SU-DHL-6 (cell line): Measurements from ENCODE around the gene RASAL1.

Experiments
- H2AFZ ChIP-seq: fragments of 200-600 bp; sonication (generic); 2 replicates; pipeline ENCODE4 v1.6.1; 2014; ENCODE audit warnings: low read depth, mild to moderate bottlenecking, moderate library complexity, mixed read lengths, antibody characterized with exemption, low read length; ENCODE audit not compliant: severe bottlenecking
- H3F3A ChIP-seq: fragments of 200-600 bp; shearing (Covaris generic); 2 replicates; pipeline ENCODE4 v1.6.0; 2016; ENCODE audit warnings: antibody characterized with exemption, mild to moderate bottlenecking; ENCODE audit not compliant: insufficient read depth
- H3K27ac ChIP-seq: fragments of 200-600 bp; sonication (generic); 2 replicates; pipeline ENCODE4 v1.5.1; 2016; ENCODE audit warnings: low read depth, mild to moderate bottlenecking, low read length, moderate library complexity, mixed read lengths
- H3K27me3 ChIP-seq: fragments of 200-600 bp; sonication (generic), shearing (Covaris generic); 2 replicates; pipeline ENCODE4 v1.6.0; 2014; ENCODE audit warnings: mild to moderate bottlenecking, low read length
- H3K36me3 ChIP-seq: fragments of 200-600 bp; sonication (generic); 2 replicates; pipeline ENCODE4 v1.6.1; 2014; ENCODE audit warnings: mild to moderate bottlenecking, low read length, mixed read lengths
- H3K4me2 ChIP-seq: fragments of 300-600, 200-600 bp; shearing (Covaris generic), sonication (generic); 2 replicates; pipeline ENCODE4 v1.6.0; 2014; ENCODE audit warnings: low read length, low read depth, mild to moderate bottlenecking; ENCODE audit not compliant: poor library complexity, severe bottlenecking
- H3K4me3 ChIP-seq: fragments of 200-600 bp; sonication (generic); 2 replicates; pipeline ENCODE4 v1.5.1; 2014; ENCODE audit warnings: antibody characterized with exemption, low read length, mild to moderate bottlenecking, mixed read lengths; ENCODE audit not compliant: insufficient read depth, poor library complexity, severe bottlenecking
- H3K79me2 ChIP-seq: fragments of 200-600 bp; sonication (generic); 2 replicates; pipeline ENCODE4 v1.6.1; 2014; ENCODE audit warnings: mild to moderate bottlenecking, low read length, moderate library complexity; ENCODE audit not compliant: insufficient read depth
- H3K9ac ChIP-seq: fragments of 200-600 bp; sonication (generic); 2 replicates; pipeline ENCODE4 v1.7.0; 2014; ENCODE audit warnings: mild to moderate bottlenecking, low read length
- H3K9me2 ChIP-seq: fragments of 200-600 bp; sonication (generic); replicated peaks from 2 replicates; pipeline ENCODE4 v1.6.1; 2014; ENCODE audit warnings: low read length; ENCODE audit not compliant: insufficient read depth
- H3K9me3 ChIP-seq: fragments of 200-600 bp; sonication (generic); 2 replicates; pipeline ENCODE4 v1.6.1; 2014; ENCODE audit warnings: low read length, mixed read lengths; ENCODE audit not compliant: insufficient read depth
- H4K20me1 ChIP-seq: fragments of 200-600 bp; sonication (generic); 2 replicates; pipeline ENCODE4 v1.6.1; 2014; ENCODE audit warnings: low read depth, mild to moderate bottlenecking, antibody characterized with exemption, low read length, moderate library complexity, mixed read lengths
- CTCF ChIP-seq: fragments of 200-600 bp; sonication (generic); IDR thresholded peaks from one replicate; pipeline ENCODE4 v1.5.1; 2017; ENCODE audit warnings: antibody characterized with exemption, mild to moderate bottlenecking, low read length, moderate library complexity; ENCODE audit not compliant: insufficient read depth, poor library complexity, severe bottlenecking
- EZH2phosphoT487 ChIP-seq: fragments of 200-600 bp; sonication (generic), shearing (Covaris generic); conservative IDR thresholded peaks from 2 replicates; pipeline ENCODE4 v1.6.1; 2018; ENCODE audit warnings: mild to moderate bottlenecking, antibody characterized with exemption, low read length, moderate library complexity, mixed read lengths

The RASAL1 gene

GRCh38 chr12:113096675-113097461 lies 38.7 kb downstream of the RASAL1 start:
- Histone ChIP-seq H3K9me3 (no peaks in the 10 kb centered on the region), H3K79me2 (no peaks in the 10 kb centered on the region), H3K4me3 (no peak overlapping the region), H3K27me3 (no peaks in the 10 kb centered on the region), H3K27ac (peak overlapping the region; percentile 85), H3F3A (peaks cover 86% of the 10 kb centered on the region), H3K4me2 (no peak overlapping the region), H3K9ac (no peak overlapping the region), H4K20me1 (no peaks in the 10 kb centered on the region), H3K36me3 (peaks cover 8% of the 10 kb centered on the region; the same call in 1 of the 2 replicates), H3K9me2 (no peaks in the 10 kb centered on the region), H2AFZ (no peak overlapping the region)
- TF ChIP-seq EZH2phosphoT487 (no peak), CTCF (no peak)

- no peaks in the 10 kb centered on the region for H3K9me3 ChIP-seq
- no peak for TF ChIP-seq EZH2phosphoT487
- TF ChIP-seq CTCF: no peak
- H3K27me3 ChIP-seq: no peaks in the 10 kb centered on the region
- H3K9ac ChIP-seq: no peak overlapping the region
- peak overlapping the region; percentile 56 for H3K27ac ChIP-seq
- H3K79me2 ChIP-seq: peaks cover 9% of the 10 kb centered on the region; the same call in 1 of the 2 replicates
- peaks cover 95% of the 10 kb centered on the region for H3F3A ChIP-seq
- H4K20me1 ChIP-seq: no peaks in the 10 kb centered on the region
- peaks cover 10% of the 10 kb centered on the region; the same call in 1 of the 2 replicates for H3K36me3 ChIP-seq
- H3K9me2 ChIP-seq: no peaks in the 10 kb centered on the region
- H2AFZ ChIP-seq: no peak overlapping the region
- H3K4me2 ChIP-seq: no peak overlapping the region
- no peak overlapping the region for H3K4me3 ChIP-seq
Measured at GRCh38 chr12:113095405-113095804, 40.2 kb downstream of the RASAL1 start.

- H3K79me2 ChIP-seq: peaks cover 16% of the 10 kb centered on the region; the same call in 1 of the 2 replicates
- no peak overlapping the region for H3K4me3 ChIP-seq
- H3K4me2 ChIP-seq: no peak overlapping the region
- peak overlapping the region; percentile 43; the same call in 1 of the 2 replicates for H3K27ac ChIP-seq
- no peaks in the 10 kb centered on the region for H3K27me3 ChIP-seq
- TF ChIP-seq EZH2phosphoT487 (no peak), CTCF (no peak)
- no peak overlapping the region for H3K9ac ChIP-seq
- no peak overlapping the region for H2AFZ ChIP-seq
- H3F3A ChIP-seq: peaks cover 96% of the 10 kb centered on the region
- no peaks in the 10 kb centered on the region for H4K20me1 ChIP-seq
- H3K9me3 ChIP-seq: no peaks in the 10 kb centered on the region
- H3K36me3 ChIP-seq: peaks cover 12% of the 10 kb centered on the region; the same call in 1 of the 2 replicates
- no peaks in the 10 kb centered on the region for H3K9me2 ChIP-seq
Measured at GRCh38 chr12:113094738-113095137, 40.8 kb downstream of the RASAL1 start.
